AG04449 (cell line): ENCODE results near the gene ATP8A2.
"Not testable (repeated sequence)": the region's sequence is repeated elsewhere in the genome, so short reads cannot be mapped to it uniquely, and the experiment has no call there.

Experiments used
- CTCF ChIA-PET: fragments of 350-600 bp; formaldehyde crosslinking; extraction: SDS; loops from one replicate; lab custom pipeline; 2021; ENCODE audit warnings: antibody characterized with exemption; lab: Yijun Ruan, JAX
- POLR2A ChIA-PET: fragments of 400-600, 350-600 bp; formaldehyde crosslinking; extraction: SDS; loops from one replicate; lab custom pipeline; 2020; ENCODE audit warnings: antibody characterized with exemption, inconsistent platforms; lab: Yijun Ruan, JAX
- DNase-seq: peaks from one replicate; pipeline ENCODE4 v3.0.0-alpha.2; 2010; ENCODE audit warnings: low read depth, low spot score
- H3K4me3 ChIP-seq: 2 replicates; pipeline ENCODE4 v1.5.1; 2011; ENCODE audit warnings: low read depth, mild to moderate bottlenecking, control low read depth, low read length
- TF ChIP-seq, protein P1 (sequence below): IDR thresholded peaks from one replicate; pipeline ENCODE4 v1.5.1; 2011; ENCODE audit warnings: mild to moderate bottlenecking, moderate library complexity, low read length, control low read depth, inconsistent platforms; ENCODE audit not compliant: insufficient read depth; ENCODE audit errors: missing control alignments

ATP8A2 gene

DNA sequence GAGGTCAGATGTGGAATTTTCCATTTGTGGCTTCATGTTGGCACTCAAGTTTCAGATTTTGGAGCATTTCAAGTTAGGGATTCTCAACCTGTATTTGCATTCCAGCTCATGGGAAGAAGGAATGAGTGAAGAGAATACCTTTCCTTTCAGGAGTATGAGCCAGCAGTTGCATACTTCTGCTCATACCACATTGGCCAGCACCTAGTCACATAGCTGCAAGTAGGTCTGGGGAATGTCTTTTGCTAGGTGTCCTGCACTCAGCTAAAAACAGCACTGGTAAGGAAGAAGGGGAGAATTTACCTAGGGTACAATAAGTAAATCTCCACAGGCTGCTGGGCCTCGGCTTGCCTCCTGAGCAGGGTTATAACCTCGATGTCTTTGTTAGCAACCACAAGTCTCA lies 24.6 kb upstream of the ATP8A2 start:
- H3K4me3 ChIP-seq = no peak overlapping the region
- CTCF ChIA-PET = no interaction called here
- POLR2A ChIA-PET = no interaction called here
- TF ChIP-seq, protein P1, sequence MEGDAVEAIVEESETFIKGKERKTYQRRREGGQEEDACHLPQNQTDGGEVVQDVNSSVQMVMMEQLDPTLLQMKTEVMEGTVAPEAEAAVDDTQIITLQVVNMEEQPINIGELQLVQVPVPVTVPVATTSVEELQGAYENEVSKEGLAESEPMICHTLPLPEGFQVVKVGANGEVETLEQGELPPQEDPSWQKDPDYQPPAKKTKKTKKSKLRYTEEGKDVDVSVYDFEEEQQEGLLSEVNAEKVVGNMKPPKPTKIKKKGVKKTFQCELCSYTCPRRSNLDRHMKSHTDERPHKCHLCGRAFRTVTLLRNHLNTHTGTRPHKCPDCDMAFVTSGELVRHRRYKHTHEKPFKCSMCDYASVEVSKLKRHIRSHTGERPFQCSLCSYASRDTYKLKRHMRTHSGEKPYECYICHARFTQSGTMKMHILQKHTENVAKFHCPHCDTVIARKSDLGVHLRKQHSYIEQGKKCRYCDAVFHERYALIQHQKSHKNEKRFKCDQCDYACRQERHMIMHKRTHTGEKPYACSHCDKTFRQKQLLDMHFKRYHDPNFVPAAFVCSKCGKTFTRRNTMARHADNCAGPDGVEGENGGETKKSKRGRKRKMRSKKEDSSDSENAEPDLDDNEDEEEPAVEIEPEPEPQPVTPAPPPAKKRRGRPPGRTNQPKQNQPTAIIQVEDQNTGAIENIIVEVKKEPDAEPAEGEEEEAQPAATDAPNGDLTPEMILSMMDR = no peak
- DNase-seq = no peak

DNA sequence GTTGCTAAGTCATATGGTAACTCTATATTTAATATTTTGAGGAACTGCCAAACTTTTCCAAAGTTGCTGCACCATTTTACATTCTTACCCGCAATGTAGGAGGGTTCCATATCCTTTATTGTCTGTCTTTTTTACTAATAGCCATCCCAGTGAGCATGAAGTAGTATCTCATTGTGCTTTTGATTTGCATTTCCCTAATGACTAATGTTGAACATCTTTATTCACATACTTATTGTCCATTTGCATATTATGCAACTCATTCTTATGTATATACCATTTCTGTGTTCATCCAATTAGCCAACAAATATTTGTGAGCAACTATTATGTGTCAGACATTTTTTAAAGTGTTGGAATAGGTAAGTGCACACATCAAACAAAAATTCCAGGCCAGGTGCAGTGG lies 20.4 kb upstream of the ATP8A2 start:
- CTCF ChIA-PET = interaction anchor here (2.0 kb wide), 1 partner anchor 23 kb away, joined by 7 read pairs; no protein-coding TSS in a partner anchor
- no peak overlapping the region for H3K4me3 ChIP-seq
- POLR2A ChIA-PET = no interaction called here
- DNase-seq = no peak
- TF ChIP-seq, protein P1 = no peak

DNA sequence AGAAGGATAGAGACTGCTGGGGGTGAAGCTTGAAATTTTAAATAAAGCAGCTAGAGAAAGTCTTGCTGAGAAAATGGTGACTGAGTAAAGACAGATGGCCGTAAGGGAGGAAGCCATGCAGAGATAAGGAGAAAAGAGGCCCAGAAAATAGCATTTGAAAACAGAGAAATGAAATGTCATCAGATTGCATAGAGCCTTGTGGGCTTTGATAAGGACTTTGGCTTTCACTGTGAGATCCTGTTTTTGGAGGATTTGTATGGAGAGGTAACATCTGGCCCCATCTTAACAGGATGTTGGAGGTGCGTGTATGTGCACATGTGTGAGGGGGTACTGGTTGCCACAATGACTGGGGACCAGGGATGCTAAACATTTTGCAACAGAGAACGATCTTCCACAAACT lies 19.5 kb upstream of the ATP8A2 start:
- no peak for DNase-seq
- no peak overlapping the region for H3K4me3 ChIP-seq
- ChIA-PET POLR2A (no interaction called here), CTCF (interaction anchor here (2.0 kb wide), 1 partner anchor 23 kb away, joined by 7 read pairs; no protein-coding TSS in a partner anchor)
- TF ChIP-seq, protein P1 = no peak

DNA sequence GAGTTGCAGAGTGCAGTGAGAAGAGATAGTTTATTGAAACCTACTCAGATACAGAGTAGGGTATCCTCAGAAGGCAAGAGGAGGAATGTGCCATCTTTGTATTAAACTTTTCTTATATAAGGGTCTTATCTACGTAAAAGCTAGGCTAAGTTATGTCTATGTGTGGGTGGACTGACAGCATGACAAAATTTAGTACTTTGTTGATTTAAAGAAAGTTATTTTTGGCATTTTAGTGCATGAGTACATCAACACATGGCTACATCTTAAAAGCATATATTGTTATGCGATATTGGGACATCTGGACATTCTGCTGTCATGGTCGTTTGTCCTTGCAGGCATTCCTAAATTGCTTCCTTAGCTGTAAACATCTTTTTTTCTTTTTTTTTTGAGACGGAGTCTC lies 19.0 kb upstream of the ATP8A2 start:
- DNase-seq = no peak
- CTCF ChIA-PET = interaction anchor here (2.0 kb wide), 1 partner anchor 22 kb away, joined by 7 read pairs; no protein-coding TSS in a partner anchor
- TF ChIP-seq, protein P1 = no peak
- no peak overlapping the region for H3K4me3 ChIP-seq
- POLR2A ChIA-PET = no interaction called here

DNA sequence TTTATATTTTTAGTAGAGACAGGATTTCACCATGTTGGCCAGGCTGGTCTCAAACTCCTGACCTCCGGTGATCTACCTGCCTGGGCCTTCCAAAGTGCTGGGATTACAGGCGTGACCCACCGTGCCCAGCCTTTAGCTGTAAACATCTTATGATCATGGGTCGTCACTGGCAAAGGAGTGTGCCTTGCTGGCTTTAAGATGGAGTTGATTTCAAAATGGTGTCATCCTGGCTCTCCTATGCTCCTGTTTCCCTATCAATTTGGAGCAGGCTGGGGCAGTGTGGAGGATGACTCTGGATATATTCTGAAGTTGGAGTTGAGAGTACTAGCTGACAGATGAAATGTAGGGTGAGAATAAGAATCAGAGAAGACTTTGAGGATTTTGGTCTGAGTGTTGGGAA lies 18.4 kb upstream of the ATP8A2 start:
- ChIA-PET POLR2A (no interaction called here), CTCF (no interaction called here)
- no peak for DNase-seq
- TF ChIP-seq, protein P1 = no peak
- H3K4me3 ChIP-seq = no peak overlapping the region

DNA sequence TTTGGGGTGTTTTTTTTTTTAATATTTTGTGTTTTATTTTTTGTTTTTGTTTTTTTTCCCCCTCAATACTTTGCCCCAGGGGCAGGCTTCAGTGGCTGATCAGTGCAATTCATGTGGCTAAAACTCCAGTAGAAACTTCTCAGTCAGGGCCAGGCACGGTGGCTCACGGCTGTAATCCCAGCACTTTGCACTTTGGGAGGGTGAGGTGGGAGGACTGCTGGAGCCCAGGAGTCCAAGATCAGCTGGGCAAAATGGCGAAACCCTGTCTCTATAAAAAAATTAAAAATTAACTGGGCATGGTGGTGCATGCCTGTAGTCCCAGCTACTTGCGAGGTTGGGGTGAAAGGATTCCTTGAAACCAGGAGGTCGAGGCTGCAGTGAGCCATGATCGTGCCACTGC lies 17.4 kb upstream of the ATP8A2 start:
- CTCF ChIA-PET = interaction anchor here (1.0 kb wide), 1 partner anchor 21 kb away, joined by 6 read pairs; no protein-coding TSS in a partner anchor
- DNase-seq = no peak
- H3K4me3 ChIP-seq = no peak overlapping the region
- POLR2A ChIA-PET = no interaction called here
- TF ChIP-seq, protein P1 = no peak

DNA sequence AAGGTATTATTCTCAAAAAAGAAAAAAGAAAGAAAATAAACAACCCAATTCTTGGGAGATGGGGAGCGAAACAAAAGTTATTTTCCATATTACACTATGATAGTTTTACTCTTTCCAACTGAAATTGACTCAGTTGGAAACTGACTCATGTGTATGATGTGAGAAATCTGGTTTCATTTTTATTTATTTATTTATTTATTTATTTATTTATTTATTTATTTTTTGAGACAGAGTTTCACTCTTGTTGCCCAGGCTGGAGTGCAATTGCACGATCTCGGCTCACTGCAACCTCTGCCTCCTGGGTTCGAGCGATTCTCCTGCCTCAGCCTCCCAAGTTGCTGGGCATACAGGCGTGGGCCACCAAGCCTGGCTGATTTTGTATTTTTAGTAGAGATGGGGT lies 11.3 kb upstream of the ATP8A2 start:
- CTCF ChIA-PET, POLR2A ChIA-PET, DNase-seq, H3K4me3 ChIP-seq: not testable (repeated sequence)
